Stimulated activated CD4-positive, alpha-beta T cell treated with anti-CD3 and anti-CD28 coated beads, Interleukin-2, amount 100 ng/mL, for 4 hours (primary cell): ENCODE data around the gene PRDM12.

Experiments used
- DNase-seq: peaks from one replicate; pipeline ENCODE4 v3.0.0-alpha.2; 2020; ENCODE audit warnings: low read depth

PRDM12 gene

DNA sequence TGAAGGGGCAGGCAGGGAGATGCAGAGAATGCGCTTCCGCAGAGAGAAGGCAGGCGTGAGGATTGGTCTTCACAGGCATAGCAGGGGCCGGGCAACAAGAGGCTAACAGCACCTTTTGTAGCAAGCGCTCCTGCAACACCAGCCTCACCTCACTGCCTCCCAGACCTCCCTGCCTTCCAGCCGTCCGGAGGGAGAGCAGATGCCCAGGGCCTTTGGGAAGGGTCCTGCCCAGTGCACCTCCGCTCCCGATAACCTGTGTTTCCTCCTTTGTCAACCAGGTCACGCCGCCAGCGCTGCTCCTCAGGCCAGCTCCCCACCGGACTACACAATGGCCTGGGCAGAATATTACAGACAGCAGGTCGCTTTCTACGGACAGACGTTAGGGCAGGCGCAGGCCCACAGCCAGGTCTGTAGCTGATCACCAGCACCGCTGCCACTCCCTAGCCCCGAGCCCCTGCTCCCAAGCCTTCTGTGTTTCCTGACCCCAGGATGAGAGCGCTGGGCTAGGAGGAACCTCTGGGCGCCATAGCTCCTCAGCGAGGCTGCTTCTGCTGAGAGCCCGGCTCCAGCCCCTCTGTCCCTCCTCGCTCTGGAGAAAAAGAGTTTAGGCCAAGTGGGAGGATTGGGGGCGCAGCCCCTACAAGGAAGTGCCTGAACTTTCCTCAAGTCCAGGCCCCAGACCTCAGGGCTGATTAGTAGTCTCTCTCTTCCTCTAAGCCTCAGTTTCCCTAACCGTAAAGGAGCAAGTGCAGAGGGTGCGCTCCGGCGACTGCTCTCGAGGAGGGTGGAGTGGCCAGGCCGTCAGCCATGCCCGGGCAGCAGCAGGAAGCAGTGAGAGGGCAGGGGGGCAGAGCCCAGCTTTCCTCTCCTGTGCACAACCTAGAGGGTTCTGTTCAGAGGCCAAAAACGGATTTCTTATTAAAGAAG is 28.4 kb upstream of the PRDM12 start:
- no peak for DNase-seq

DNA sequence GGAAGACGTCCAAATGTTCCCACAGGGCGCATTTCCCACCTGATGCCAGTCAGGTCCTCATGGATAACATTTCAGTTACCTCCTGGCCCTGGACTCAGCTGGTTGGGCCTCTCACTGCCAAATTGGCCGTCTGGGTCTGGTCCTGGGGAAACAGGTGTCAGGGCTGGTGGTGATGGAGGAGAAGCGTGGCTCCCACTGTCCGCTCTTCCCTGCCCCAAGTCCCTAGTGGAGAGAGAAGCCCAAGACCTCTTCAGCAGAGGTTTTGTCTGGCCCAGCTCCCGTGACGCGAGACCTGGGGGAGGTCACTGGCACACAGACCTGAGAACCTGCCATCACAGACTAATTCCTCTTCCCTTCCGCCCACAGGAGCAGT is 27.8 kb upstream of the PRDM12 start:
- no peak for DNase-seq

DNA sequence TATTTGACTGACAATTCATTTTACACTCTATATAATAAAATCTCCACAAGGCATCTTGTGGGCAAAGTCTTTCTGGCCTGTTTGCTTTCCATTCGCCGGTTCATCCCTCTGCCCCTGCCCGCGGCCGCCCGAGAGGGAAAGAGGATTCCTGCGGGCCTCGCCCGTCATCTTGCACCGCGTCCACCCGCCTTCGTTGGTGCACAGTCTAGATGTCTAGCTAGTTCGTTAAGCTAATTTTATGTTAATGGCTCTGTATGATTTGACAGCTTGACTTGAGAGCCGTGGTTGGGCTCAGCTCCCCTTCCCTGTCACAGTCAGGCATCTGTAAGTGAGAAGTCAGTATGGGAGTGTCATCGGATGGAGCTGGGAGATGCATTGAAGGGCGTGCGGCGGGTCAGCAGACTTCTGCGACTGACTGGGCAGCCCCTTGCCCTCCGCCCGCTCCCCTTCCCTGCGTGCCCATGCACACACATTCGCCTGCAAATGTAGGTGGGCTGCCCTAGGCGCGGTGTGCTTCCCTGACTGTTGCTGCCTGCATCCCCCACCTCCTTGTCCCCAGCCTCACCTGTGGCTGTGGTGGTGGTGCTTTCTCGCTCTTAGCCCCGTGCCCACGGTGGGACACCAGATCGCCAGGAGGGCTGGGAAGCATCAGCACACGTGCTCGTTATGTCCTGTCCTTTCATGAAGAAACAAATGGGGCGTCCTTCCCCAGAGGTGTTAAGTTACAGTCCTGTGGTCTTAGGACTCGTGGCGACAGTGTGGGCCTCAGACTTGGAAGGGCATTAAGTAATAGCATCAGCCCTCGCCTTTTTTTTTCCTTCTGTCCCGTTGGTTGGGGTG is 25.9 kb upstream of the PRDM12 start:
- DNase-seq: no peak

DNA sequence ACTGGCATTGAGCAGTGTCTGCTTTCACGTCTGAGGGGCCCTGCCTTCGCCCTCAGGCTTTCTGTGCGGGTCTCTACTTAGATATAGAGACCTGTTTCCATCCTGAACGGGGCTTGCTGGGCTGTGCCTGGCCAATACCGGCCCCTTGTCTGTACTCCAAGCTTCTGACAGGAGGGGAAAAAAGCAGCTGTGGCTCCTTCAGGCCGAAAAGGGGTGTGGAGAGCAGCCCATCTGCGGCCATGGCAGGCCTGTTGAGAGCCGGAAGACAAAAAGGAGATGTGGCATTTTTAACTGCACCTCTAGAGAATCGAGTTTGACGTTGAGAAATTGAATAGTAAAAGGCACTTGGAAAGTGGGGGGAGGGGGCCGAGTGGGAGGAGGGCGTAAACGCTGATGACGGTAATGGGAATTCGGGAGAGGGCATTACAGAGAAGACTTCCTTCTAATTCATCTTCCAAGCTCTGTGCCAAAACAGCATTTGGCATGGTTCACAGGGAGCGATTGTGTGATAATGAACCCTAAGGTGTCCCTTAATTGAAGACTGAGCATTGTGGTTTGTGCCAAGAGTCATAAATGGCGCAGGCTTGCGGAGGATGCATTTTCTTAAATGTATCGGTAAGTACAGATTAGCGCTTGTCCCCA is 25.1 kb upstream of the PRDM12 start:
- DNase-seq: no peak

DNA sequence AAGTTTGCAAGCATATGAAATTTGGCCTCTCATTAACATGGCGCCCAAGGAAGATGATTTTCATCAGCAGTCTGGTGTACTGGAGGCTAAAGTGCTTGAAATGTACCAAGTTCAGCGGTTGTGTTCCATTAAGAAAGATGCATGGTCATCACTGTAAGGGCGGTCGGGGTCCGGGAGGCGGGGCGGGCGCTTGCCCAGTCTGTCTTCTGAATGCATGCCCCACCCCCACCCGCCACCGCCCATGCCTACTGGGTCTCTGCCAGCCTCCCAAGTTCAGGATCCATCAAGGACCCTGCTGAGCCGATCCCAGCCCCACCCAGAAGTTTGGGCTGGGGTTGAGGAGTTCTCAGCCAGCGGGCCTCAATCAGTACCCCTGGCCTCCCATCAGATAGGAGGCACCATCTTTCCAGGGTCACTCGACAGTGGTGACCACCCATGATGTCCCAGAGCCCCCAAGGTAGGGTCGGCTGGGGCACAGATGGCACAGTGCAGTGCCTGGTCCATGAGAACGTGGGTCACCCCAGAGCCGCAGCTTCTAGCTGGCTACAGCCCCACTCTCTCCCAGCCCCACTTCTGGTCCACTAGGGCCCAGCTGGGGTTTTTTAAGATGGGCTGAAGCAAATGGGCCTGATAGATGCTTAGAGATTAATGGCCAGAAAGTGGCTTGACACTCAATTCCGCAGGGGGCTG is 24.4 kb upstream of the PRDM12 start:
- no peak for DNase-seq

DNA sequence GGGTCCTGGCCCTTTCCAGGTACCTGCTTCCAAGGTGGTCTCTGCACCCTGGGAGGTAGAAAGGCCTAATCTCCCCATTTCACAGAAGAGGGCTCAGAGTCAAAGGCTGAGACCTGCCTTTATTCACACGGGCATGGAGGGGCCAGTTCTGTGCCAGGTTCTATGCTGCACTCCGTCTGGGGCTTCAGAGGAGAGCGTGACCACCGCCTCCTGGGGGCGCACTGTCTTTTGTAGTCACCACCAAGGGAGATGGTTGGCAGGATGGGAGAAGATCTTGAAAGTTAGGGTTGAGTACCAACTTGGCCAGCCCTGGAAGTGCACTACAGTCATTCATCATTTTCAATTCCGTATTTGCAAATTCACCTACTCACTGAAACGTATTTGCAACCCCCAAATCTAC is 23.7 kb upstream of the PRDM12 start:
- no peak for DNase-seq

DNA sequence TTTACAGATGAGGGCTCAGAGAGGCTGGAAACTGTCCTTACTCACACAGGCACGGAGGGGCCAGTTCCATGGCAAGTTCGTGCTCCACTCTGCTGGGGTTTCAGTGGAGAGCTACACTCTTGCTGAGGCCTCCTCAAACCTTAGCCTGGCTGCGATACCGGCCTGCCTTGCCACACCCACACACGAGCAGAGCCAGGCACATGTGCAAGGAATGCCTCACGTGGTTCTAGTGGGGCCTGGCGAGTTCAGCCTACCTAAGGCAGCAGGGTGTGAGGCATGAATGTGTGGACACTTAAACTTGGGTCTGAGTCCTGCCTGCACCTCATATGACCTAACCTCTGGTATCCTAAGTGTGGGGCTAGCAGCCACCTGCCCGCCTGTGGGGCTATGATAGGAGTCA is 21.5 kb upstream of the PRDM12 start:
- DNase-seq: no peak

DNA sequence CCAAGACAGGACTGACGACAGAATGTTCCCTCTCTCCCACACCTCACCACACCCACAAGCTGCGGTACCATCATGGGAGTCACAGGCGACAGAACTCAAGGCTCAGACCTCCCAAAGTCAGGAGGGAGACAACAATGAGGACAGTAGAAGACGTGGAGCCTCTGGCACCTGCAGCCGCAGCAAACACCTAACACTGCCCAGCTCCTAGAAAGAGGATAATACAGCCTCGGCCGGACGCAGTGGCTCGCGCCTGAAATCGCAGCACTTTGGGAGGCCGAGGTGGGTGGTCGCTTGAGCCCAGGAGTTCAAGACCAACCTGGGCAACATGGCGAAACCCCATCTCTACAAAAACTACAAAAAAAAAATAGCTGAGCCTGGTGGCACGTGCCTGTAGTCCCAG is 13.2 kb upstream of the PRDM12 start:
- DNase-seq: no peak

DNA sequence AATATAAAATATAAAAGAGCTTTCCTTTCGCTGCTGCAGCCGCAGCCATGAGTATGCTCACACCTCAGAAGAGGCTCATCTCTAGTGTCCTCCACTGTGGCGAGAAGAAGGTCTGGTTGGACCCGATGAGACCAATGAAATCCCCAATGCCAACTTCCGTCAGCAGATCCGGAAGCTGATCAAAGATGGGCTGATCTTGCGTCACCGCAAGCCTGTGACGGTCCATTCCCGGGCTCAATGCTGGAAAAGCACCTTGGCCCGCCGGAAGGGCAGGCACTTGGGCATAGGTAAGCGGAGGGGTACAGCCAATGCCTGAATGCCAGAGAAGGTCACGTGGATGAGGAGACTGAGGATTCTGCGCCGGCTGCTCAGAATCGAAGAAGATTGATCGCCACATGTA is 12.6 kb upstream of the PRDM12 start:
- no peak for DNase-seq

DNA sequence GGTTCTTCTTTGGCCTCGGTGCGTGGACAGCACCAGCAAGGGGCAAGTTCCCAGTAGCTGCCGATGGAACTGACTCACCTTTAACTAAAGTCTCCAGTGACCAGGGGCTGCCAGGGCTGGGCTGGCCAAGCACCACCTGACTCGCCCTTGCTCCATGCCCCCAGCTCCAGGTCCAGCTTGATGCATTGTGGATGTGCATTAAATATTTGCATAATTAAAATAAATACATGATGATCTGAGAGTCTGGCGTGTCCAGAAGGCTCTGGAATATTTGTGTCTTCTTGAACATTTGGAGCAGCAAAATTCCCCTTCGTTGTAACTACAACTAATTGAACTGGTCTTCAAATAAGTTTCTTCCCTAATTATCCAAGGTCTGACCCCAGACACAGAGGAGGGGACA is 9.5 kb upstream of the PRDM12 start:
- no peak for DNase-seq

DNA sequence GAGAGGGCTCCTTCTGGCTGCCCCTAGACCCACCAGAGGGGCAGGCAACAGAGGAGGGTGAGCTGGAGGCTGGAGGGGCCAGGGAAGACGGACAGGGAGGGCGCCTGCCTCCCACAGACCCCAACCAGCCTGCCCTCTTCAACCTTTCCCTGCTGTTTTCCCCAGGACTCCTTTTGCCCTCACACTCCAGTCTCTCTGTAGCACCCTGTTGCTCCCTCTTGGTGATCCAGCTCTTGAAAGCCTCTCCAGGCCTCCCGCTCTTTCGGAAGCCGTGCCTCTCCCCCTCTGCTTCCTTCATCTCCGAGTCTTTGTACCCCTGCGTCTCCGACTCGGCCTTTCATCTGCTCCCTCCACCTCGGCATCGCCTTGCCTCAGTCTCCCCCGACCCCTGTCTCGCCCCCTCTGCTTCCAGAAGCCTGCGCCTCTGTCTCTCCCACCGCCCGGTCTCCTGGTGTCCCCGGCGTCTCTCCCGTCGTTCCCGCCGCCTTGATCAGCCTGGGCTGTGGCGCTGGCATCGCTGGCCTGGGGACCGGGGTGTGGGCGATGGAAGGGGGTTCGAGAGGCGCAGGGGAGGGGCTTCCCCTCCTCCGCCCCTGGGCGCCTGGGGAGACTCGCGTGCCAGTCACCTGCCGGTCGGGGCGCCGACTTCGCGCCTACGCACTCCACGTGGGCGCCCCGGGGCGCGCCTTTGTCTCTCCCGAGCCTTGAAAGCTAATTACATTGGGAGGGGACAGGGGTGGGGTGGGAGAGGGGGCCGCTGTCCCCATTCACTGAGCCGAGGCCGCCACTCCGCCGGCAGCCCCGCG is 5.3 kb upstream of the PRDM12 start:
- no peak for DNase-seq

DNA sequence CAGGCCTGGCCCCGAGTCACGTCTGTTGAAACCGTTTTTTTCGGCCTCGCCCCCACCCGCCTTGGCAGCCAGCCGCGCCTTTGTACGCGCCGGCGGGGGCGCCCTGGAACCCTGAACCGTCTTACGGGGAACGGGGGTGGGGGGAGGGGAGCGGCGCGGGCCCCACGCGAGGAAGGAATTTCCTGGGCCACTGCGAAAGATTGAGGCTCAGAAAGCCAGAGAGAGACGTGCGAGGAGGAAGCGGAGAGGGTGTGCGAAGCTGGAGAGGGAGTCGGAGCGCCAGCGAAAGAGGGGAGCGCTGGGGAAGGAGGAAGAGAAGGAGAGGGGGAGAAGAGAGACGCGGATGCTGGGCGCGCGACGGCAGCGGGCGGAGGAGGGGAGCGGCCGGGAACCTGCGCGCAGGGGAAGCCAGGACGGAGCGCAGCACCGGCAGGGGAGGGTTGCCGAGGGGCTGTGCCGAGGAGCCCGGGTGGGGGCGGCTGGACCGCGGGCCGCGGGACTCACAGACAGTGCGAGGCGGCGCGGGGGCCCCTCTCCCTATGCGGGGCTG is 4.6 kb upstream of the PRDM12 start:
- no peak for DNase-seq

DNA sequence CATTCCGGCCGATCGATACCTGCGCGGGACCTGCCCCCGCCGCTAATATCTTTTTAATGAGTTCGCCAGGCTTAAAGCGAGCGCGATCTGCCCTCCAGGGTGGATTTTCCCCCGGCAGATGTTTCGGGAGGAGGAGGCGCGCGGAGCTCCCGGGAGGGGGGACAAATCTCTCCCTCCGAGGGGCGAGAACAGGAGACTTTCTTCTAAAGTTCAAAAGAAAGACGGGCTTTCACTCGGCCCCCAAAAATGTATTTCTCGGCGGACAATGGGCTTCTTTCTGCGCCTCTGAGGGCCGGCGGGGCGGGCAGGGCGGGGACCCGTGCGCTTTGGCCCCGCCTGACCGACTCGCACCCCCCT is 4.1 kb upstream of the PRDM12 start:
- no peak for DNase-seq

DNA sequence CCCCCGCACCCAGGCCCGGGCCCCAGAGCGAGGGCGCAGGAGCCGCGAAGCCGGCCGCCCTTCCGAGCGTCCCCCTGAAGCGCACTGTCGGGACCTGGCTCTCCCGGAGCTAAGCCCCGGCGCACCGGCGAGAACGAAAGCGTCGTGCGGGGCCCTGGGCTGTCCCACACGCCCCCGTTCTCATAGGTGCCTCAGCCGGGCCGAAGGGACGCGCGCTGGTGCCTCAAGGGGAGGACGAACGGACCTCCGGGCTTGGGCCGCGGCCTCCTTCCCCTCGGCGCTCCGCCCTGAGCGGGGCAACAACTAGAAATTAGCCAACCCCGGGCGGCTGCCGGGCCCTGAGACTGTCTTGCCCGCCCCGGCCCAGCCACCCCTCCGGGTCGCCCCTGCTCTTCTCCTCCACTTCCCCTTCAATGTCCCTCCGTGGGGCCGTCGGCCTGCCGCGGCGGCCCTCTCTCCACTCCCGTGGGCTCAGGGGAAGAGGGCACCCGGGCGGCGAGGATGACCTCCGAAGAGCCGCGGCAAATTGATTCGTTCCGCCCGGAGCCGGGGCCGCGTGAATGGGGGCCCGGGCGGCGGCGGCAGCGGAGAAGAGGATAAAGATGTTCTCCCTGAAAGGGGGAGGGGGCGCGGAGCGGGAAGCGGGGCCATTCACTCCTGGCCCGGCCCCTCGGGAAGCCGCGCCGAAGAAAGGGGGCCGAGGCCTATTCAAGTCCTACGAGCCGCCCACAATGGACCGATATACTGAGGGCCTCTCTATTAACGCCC is 3.5 kb upstream of the PRDM12 start:
- DNase-seq: no peak

DNA sequence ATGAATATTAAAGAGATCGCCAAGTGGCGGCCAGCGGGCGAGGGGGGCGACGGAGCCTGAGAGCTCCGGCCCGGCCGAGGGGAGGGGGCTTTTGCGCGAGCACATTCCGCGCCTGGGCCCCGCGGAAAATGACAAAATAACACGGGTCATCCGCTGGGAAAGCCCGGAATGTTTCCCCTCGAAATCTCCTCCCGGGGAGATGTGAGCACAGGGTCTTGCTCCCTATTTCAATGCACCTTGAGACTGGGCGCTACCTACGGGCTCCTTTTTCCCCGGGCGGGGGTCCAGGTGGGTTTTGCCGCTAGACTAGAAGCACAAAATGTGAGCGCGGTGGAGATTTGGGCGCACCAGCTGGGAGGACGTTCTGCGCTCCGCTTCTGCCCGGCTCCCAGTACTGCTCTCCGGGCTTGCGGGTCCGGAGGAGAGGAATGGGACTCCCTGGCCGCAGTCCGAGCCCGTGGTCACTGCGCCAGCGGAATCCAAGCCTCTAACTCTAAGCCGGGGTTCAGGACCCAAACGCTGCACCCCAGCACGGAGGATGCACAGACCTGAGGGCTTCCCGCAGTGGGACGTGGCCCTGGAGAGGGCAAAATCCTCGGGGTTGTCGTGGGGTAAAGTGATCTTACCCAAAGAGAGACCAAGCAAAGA is 2.8 kb upstream of the PRDM12 start:
- DNase-seq: no peak

DNA sequence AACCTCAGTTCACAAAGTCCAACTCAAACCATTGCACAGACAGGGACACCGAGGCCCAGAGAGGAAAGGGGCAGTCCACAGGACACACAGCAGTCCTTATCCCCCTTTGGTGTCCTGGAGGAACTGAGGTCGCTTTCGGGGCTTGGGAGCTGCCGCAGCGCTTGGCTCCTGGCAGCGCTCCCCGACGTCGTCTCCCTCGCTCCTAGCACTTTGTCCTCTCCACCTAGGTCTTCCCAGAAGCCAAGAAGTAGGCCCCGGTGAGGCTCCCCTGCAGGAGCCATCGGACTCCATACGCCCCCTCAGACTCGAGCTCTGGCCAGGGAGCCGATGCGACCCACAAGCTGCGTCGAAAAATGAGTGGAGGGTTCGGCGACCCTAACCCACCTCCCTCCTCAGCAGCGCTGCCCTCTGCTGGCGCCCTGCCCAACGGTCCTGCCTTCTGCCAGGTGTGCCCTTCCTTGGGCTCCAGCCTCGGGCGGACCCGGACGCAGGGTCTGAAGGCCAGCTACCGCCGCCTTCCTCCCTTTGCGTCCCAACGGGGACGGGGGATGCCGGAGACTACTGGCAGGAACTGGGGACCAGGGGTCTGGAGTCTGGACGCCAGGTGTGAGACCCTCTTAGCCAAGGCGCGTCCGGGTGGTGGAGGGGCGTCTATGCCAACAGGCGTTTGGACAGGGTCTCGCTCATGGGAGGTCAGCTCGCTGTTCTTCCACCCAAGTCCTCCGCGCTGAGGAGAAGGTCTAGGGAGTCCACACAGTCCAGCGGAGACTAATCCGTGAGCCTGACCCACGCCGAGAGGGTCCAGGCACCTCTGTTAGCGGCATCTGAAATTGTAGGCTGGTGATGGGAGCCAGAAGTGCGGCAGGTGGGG is 2.1 kb upstream of the PRDM12 start:
- DNase-seq: no peak

DNA sequence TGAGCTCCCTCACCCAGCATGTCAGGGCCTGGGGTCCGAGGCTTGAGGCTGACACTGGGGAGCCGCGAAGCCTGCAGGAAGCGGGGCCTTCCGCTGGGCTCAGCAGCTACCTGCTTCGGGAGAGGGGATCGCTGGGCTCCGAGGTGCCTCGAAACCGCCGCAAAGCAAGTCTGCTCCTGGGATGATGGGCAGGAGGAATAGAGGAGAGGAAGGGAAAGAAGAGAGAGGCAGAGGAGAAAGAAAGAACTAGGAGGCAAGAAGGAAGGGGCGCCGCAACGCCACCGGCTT is 1.5 kb upstream of the PRDM12 start:
- no peak for DNase-seq

DNA sequence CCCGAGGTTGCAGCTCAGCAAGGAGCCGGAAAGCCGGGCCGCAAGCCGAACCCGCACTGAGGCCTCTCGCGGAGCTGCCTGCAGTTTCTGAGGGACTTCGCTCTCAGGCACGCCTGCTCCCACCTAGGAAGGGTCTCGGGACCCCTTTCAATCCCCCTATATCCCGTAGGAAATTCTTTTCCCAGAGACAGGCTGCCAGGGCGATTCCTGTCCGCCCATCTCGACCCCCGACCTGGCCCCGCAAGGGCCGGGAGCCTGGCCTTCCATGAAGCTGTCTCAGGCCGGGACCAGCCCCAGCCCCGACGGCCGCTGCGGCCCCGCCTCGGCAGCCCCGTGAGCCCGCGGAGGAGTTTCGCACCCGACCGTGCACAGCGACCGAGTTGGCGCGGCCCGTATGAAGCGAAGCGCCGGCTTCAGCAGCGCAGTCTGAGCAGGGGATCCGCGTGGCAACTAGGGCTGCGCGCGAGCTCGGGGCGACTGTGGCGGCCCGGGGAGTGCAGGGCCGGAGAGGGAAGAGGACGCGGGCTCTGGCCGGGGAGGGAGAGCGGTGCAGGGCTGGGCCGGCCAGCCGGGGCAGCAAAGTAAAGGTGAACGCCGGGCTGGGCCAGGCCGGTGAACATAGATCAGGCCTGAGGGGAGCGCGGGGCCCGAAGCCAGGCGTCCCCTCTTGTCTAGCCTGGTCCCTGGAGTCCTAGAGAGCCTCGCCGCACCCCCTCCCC is 977 bp upstream of the PRDM12 start:
- no peak for DNase-seq

DNA sequence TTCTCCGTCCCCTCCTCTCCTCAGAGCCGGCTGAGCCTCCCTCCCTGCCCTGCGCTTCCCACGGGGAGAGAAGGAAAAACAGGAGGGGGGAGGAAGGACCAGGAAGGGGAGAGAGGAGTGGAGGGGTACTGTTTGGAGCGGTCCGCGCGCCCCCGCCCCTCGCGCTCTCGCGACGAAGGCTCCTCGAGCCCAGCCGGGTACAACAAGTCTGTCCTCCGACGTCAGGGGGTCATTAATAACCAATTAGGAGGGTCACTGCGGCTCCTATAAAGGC is 480 bp upstream of the PRDM12 start:
- DNase-seq: no peak
